HepG2 (cell line): Measurements from ENCODE around the gene MCOLN1. TPM values are rescaled to one million over a fixed set of nuclear protein-coding genes. Genes with fewer than 3 reads are reported as not detected.

Source experiments
- DRAP1 ChIP-seq: IDR thresholded peaks from 2 replicates; pipeline ENCODE4 v1.6.1; 2016; ENCODE audit warnings: missing genetic modification reagents, missing compliant biosample characterization
- E2F5 ChIP-seq: sonication (generic); formaldehyde crosslinking; conservative IDR thresholded peaks from 2 replicates; pipeline ENCODE4 v1.4.0; 2020; ENCODE audit warnings: missing genetic modification reagents
- EP300 ChIP-seq, 3 experiments: sonication (generic) in 1 of 3; formaldehyde crosslinking in 1 of 3; IDR thresholded peaks; 2 replicates each; pipeline versions ENCODE4 v1.5.1 to v1.6.1; 2011 to 2020; ENCODE audit warnings: low read depth in 2 of 3, low read length in 2 of 3, borderline replicate concordance in 1 of 3, improper control_type of control experiment in 1 of 3, mild to moderate bottlenecking in 1 of 3, missing genetic modification reagents in 1 of 3, moderate library complexity in 1 of 3
- HIC2 ChIP-seq: sonication (generic); formaldehyde crosslinking; IDR thresholded peaks from 2 replicates; pipeline ENCODE4 v1.9.0; 2022; ENCODE audit warnings: low read depth, missing genetic modification reagents
- HOXD1 ChIP-seq: sonication (generic); formaldehyde crosslinking; IDR thresholded peaks from 2 replicates; pipeline ENCODE4 v1.5.0; 2020; ENCODE audit warnings: missing genetic modification reagents
- IRF2 ChIP-seq: IDR thresholded peaks from 2 replicates; pipeline ENCODE4 v1.6.1; 2018; ENCODE audit warnings: missing genetic modification reagents, missing compliant biosample characterization
- MEIS2 ChIP-seq: sonication (generic); formaldehyde crosslinking; IDR thresholded peaks from 2 replicates; pipeline ENCODE4 v1.9.0; 2021; ENCODE audit warnings: mild to moderate bottlenecking, missing genetic modification reagents
- MIER3 ChIP-seq: IDR thresholded peaks from 2 replicates; pipeline ENCODE4 v1.6.1; 2016; ENCODE audit warnings: missing compliant biosample characterization, borderline replicate concordance
- RFX1 ChIP-seq: fragments of 450-650 bp; IDR thresholded peaks from 2 replicates; pipeline ENCODE4 v1.6.1; 2017
- SETDB1 ChIP-seq: sonication (generic); formaldehyde crosslinking; IDR thresholded peaks from 2 replicates; pipeline ENCODE4 v1.5.1; 2020; ENCODE audit warnings: missing genetic modification reagents, mild to moderate bottlenecking, borderline replicate concordance
- XBP1 ChIP-seq: sonication (generic); formaldehyde crosslinking; IDR thresholded peaks from 2 replicates; pipeline ENCODE4 v1.5.0; 2020; ENCODE audit warnings: missing genetic modification reagents
- ZFP82 ChIP-seq: sonication (generic); formaldehyde crosslinking; IDR thresholded peaks from 2 replicates; pipeline ENCODE4 v1.5.1; 2020; ENCODE audit warnings: mild to moderate bottlenecking, missing genetic modification reagents, borderline replicate concordance
- ZFP91 ChIP-seq: sonication (generic); formaldehyde crosslinking; IDR thresholded peaks from 2 replicates; pipeline ENCODE4 v1.9.0; 2022; ENCODE audit warnings: missing genetic modification reagents, mild to moderate bottlenecking, borderline replicate concordance
- ZFYVE20 ChIP-seq: sonication (generic); formaldehyde crosslinking; IDR thresholded peaks from 2 replicates; pipeline ENCODE4 v1.8.0; 2023; ENCODE audit warnings: low read depth, mild to moderate bottlenecking, moderate library complexity, missing genetic modification reagents, borderline replicate concordance
- ZGPAT ChIP-seq: IDR thresholded peaks from 2 replicates; pipeline ENCODE4 v1.6.1; 2016; ENCODE audit warnings: mild to moderate bottlenecking
- ZKSCAN1 ChIP-seq: fragments of 150-350 bp; IDR thresholded peaks from 2 replicates; pipeline ENCODE4 v1.6.1; 2014; ENCODE audit warnings: low read length
- ZMYM2 ChIP-seq: sonication (generic); formaldehyde crosslinking; IDR thresholded peaks from 2 replicates; pipeline ENCODE4 v1.8.0; 2022; ENCODE audit warnings: mild to moderate bottlenecking, missing genetic modification reagents
- ZNF343 ChIP-seq: sonication (generic); formaldehyde crosslinking; IDR thresholded peaks from 2 replicates; pipeline ENCODE4 v1.4.0; 2020; ENCODE audit warnings: mild to moderate bottlenecking, missing genetic modification reagents
- ZNF710 ChIP-seq: sonication (generic); formaldehyde crosslinking; IDR thresholded peaks from 2 replicates; pipeline ENCODE4 v1.5.0; 2020; ENCODE audit warnings: mild to moderate bottlenecking, missing genetic modification reagents, borderline replicate concordance
- polyA plus RNA-seq, 8 experiments: library from polyadenylated mRNA; depleted of rRNA in 3 of 8; stranded (reverse) in 7 of 8; unstranded in 1 of 8; fragments of >200 nt; fragmentation: Illumina TruSeq in 4 of 8; extraction: Trizol in 4 of 8; gene quantifications; 2 replicates each; pipeline versions ENCODE4 v1.2.1 to v1.2.3, GENCODE V29; 2011 to 2016; ENCODE audit warnings: low read depth in 4 of 8, missing spikeins in 1 of 8, mixed read lengths in 1 of 8; ENCODE audit not compliant: insufficient read depth in 1 of 8
- total RNA-seq, 5 experiments: library from RNA; depleted of rRNA; stranded (reverse); fragments of >200 nt; fragmentation: Illumina TruSeq; extraction: Trizol; gene quantifications; 2 replicates each; pipeline ENCODE4 v1.2.3, GENCODE V29; 2016; ENCODE audit warnings: low read depth in 1 of 5

The MCOLN1 gene
- total and polyA plus RNA-seq, 2 of the 13 experiments (the other 11 are each of a cell fraction or from before 2014, with no cell fraction given) = 3.4 to 15.7 TPM

GRCh38 chr19:7535047-7535997, 12.9 kb downstream of the MCOLN1 start, which contains the start of gene PNPLA6 (continued):
- TF ChIP-seq ZFP82 (CRISPR knock-in tag) = no peak
- TF ChIP-seq XBP1 (CRISPR knock-in tag) = no peak
- no peak for TF ChIP-seq DRAP1 (CRISPR knock-in tag)
- peak; percentile 64; the same call in 1 of the 2 replicates for TF ChIP-seq ZMYM2
- TF ChIP-seq ZNF343 = no peak
- peak; percentile 94 for TF ChIP-seq IRF2 (CRISPR knock-in tag)
- no peak for TF ChIP-seq RFX1
- TF ChIP-seq E2F5 (CRISPR knock-in tag) = 0 out of 2 replicates have a peak, but pooled peaks have one; percentile 6
- 0 out of 2 replicates have a peak, but pooled peaks have one; percentile 24 for TF ChIP-seq HOXD1 (CRISPR knock-in tag)
- TF ChIP-seq ZKSCAN1 = no peak
- TF ChIP-seq HIC2 (CRISPR knock-in tag) = peak; percentile 57; the same call in 1 of the 2 replicates
- TF ChIP-seq ZNF710 (CRISPR knock-in tag) = 0 out of 2 replicates have a peak, but pooled peaks have one; percentile 15
- TF ChIP-seq MIER3 (CRISPR knock-in tag) = no peak; the same call in 1 of the 2 replicates
- no peak for TF ChIP-seq ZFYVE20 (CRISPR knock-in tag)
- peak; percentile 56 for TF ChIP-seq ZGPAT
- peak; percentile 99 for TF ChIP-seq ZFP91 (CRISPR knock-in tag)
- TF ChIP-seq MEIS2 = peak; percentile 17; the same call in 1 of the 2 replicates
- TF ChIP-seq EP300 (IDR thresholded peaks at IDR 0.05; ENCODE audit: low read depth in 2 of 2, low read length in 2 of 2) = no peak
- no peak for TF ChIP-seq EP300 (CRISPR knock-in tag; IDR thresholded peaks at IDR 0.05; ENCODE audit: borderline replicate concordance)
- no peak for TF ChIP-seq SETDB1 (CRISPR knock-in tag)
